ENCODE measurements around the gene SFTPB. TPM values are rescaled to one million over a fixed set of nuclear protein-coding genes. Genes with fewer than 3 reads are reported as not detected.
"Not testable (repeated sequence)": the region's sequence is repeated elsewhere in the genome, so short reads cannot be mapped to it uniquely, and the experiment has no call there.

Gene SFTPB
- total RNA-seq (2014; rRNA removed; shearing (Covaris generic)) = not detected in 2 replicates

- H3K4me1 ChIP-seq = no peaks in the 10 kb centered on the region; the same call in 1 of the 2 replicates
- no peaks in the 10 kb centered on the region for H3K36me3 ChIP-seq
- no peaks in the 10 kb centered on the region for H3K9me3 ChIP-seq (replicated peaks)
- H3K27me3 ChIP-seq = no peaks in the 10 kb centered on the region; the same call in 1 of the 2 replicates
- no peak for DNase-seq
- H3K27ac ChIP-seq = no peak within 1 kb of the TSS
- no peak within 1 kb of the TSS for H3K4me3 ChIP-seq
Observed at GRCh38 chr2:85668009-85668856, at the start of gene SFTPB. Gene SFTPB, minus strand, starts transcription at chr2:85668199. Its CDS starts 16 bp downstream, at chr2:85668183.

- Histone ChIP-seq H3K27me3 (no peaks in the 10 kb centered on the region), H3K4me3 (0 out of 2 replicates have a peak overlapping the region, but pooled peaks have one; percentile 2), H3K27ac (peak overlapping the region; percentile 25; the same call in 1 of the 2 replicates), H3K9me3 (replicated peaks) (no peaks in the 10 kb centered on the region), H3K36me3 (no peaks in the 10 kb centered on the region), H3K4me1 (peaks cover 15% of the 10 kb centered on the region)
- DNase-seq = peak; percentile 24 to 61
Observed at GRCh38 chr2:85717308-85718008, 49.5 kb upstream of the SFTPB start.

DNA sequence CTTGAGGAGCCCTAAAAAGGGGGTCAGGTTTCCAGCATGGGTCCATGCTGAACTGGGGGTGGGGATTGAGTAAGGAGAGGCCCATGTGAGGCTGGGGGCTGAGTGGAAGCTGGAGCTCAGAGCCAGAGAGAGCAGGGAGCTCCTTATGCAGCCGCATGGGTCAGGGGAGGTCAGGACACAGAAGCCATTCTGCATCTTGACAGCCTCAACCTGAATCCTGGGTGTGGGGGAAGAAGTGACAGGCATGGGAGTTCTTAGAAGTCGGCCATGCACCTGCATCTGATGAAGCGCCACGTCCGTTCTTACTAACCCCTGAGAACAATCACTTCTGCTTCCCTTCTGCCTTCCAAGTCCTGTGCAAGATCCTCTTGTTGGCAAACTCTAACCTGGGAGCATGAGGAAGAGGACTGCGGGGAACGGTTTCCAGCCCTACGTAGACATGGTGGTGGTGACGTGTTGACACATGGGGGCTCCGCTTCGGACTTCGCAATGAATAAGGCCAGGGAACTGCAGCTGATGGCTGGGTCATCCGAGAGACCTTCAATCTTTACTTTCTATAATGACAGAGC is 48.4 kb upstream of the SFTPB start:
- Histone ChIP-seq H3K27ac (no peak overlapping the region), H3K4me1 (peaks cover 15% of the 10 kb centered on the region), H3K27me3 (no peaks in the 10 kb centered on the region), H3K36me3 (no peaks in the 10 kb centered on the region), H3K9me3 (replicated peaks) (no peaks in the 10 kb centered on the region), H3K4me3 (no peak overlapping the region)
- DNase-seq = no peak

DNA sequence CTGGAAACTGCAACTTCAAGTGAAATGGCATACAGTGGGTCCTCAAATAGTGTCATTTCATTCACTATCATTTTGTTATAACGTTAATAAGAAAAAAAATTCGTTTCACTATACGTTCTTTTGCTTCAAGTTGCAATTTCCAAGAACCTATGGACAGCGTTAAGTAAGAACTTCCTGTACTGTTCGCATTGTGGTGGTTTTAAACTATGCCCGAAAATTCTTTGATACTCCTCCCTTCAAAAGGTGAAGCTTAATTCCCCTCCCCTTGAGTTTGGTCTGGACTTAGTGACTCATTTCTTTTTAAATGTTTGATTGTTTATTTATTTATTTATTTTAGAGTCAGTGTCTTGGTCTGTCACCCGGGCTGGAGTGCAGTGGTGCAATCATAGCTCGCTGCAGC is 46.8 kb upstream of the SFTPB start:
- H3K9me3 ChIP-seq (replicated peaks) = no peaks in the 10 kb centered on the region
- no peaks in the 10 kb centered on the region for H3K36me3 ChIP-seq
- H3K27me3 ChIP-seq = no peaks in the 10 kb centered on the region
- no peak overlapping the region for H3K27ac ChIP-seq
- no peak overlapping the region for H3K4me3 ChIP-seq
- H3K4me1 ChIP-seq = peaks cover 15% of the 10 kb centered on the region
- no peak for DNase-seq

DNA sequence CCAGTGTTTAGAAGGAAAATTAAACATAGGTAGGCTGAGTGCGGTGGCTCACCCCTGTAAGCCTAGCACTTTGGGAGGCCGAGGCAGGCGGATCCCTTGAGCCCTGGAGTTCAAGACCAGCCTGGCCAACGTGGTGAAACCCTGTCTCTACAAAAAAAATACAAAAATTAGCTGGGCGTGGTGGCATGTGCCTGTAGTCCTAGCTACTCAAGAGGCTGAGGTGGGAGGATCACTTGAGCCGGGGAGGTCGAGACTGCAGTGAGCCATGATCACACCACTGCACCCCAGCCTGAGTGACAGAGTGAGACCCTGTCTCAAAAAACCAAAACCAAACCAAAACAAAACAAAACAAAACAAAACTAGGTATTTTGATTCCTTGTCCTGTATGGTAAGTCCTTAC is 46.4 kb upstream of the SFTPB start:
- H3K27me3 ChIP-seq; DNase-seq; H3K4me3 ChIP-seq; H3K27ac ChIP-seq; H3K9me3 ChIP-seq (replicated peaks); H3K36me3 ChIP-seq: not testable (repeated sequence)
- peaks cover 15% of the 10 kb centered on the region for H3K4me1 ChIP-seq

GRCh38 chr2:85713836-85714235 is 45.8 kb upstream of the SFTPB start:
- Histone ChIP-seq H3K9me3 (replicated peaks) (no peaks in the 10 kb centered on the region), H3K4me1 (peaks cover 15% of the 10 kb centered on the region), H3K27ac (no peak overlapping the region), H3K36me3 (no peaks in the 10 kb centered on the region), H3K27me3 (no peaks in the 10 kb centered on the region), H3K4me3 (no peak overlapping the region)
- no peak for DNase-seq

GRCh38 chr2:85712849-85713612 is 45.0 kb upstream of the SFTPB start:
- Histone ChIP-seq H3K36me3 (no peaks in the 10 kb centered on the region), H3K27me3 (no peaks in the 10 kb centered on the region), H3K9me3 (replicated peaks) (no peaks in the 10 kb centered on the region), H3K4me3 (no peak overlapping the region), H3K27ac (no peak overlapping the region), H3K4me1 (peaks cover 13% of the 10 kb centered on the region)
- DNase-seq = no peak

GRCh38 chr2:85712336-85712735 is 44.3 kb upstream of the SFTPB start:
- Histone ChIP-seq H3K4me3 (no peak overlapping the region), H3K27ac (no peak overlapping the region), H3K4me1 (peaks cover 6% of the 10 kb centered on the region), H3K9me3 (replicated peaks) (no peaks in the 10 kb centered on the region), H3K27me3 (no peaks in the 10 kb centered on the region), H3K36me3 (no peaks in the 10 kb centered on the region)
- DNase-seq = no peak

DNA sequence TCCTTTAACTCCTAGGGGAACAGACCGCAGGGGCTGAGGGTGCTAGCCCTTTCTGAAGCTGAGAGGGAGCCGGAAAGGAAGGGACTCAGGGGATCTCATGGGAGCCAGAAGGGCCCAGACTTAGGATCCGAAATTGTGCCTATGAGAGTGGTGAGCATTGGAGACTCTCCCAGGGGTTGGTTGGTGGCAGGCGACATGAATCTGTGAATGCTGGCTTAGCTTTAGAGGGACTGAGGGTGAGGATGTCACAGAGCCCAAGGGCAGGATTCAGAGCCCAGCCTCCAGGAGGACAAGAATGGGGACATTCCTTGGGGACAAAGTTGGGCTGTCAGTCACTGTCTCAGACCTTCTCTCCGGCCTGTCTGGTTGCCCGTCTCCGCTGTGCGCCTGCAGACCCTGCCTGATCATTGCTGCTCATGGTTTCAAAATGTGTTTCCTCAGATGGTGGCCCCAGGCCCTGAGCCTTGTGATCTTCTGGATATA is 43.6 kb upstream of the SFTPB start:
- Histone ChIP-seq H3K36me3 (no peaks in the 10 kb centered on the region), H3K27me3 (no peaks in the 10 kb centered on the region), H3K4me1 (no peaks in the 10 kb centered on the region; the same call in 1 of the 2 replicates), H3K4me3 (no peak overlapping the region), H3K27ac (no peak overlapping the region), H3K9me3 (replicated peaks) (no peaks in the 10 kb centered on the region)
- DNase-seq = no peak

DNA sequence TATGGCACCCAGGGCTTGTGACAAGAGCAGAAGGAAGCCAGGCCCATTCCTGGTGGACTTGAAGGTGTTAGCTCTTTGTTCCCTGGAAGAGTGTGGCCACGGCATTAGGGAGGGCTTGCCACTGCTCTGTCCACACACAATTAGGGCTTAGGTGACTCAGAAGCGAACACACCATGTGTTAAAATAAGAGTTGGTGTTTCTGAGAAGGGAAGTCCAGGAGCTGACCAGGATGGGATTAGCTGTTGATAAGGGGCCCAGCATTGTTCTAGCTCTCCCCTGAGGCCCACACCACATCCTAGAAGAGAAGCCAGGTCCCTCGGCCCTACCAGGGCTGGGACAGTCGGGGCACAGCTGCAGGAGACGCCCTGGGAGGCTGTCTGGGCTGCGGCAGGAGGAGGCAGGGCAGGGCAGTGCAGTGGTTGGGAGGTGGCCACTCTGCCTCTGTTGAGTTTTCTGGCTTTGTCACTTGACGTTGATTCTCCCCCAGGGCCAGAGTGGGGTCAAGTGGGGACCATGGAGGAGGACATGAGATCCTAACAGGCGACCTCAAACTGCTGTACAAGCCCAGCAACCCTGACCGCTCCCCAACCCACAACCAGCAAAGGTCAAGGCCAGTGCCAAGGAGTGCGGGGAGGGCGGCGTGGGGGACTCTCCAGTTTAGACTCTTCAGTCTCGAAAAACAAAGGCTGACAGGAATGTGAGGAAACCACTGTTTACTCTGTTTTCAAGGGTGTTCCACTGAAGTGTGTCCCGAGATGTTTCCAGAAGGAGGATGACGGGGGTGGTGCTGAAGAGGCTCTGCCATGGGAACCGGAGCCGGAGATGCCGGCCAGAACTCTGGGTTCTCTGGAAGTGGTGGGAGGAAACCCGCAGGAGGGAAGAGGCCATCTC is 42.9 kb upstream of the SFTPB start:
- Histone ChIP-seq H3K4me1 (peaks cover under 1% of the 10 kb centered on the region; the same call in 1 of the 2 replicates), H3K27me3 (no peaks in the 10 kb centered on the region), H3K9me3 (replicated peaks) (no peaks in the 10 kb centered on the region), H3K36me3 (no peaks in the 10 kb centered on the region), H3K27ac (no peak overlapping the region), H3K4me3 (no peak overlapping the region)
- DNase-seq = no peak

DNA sequence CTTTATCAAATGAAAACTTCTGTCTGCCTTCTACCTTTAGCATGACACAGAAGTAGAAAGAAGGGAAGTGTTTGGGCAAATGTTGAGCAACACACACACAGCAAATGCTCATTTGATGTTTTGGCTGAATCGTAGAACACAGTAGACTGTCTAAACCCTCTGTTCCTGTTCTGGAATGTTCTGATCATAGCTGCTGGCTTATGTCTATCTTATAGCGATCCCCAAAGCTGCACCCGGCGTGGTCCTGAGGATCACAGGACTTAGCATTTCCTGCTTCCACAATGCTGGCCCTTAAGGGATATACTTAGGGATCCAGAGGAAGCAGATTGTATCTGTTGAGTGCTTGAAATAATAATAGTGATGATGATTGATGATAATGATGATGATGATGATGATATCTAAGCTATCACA is 41.4 kb upstream of the SFTPB start:
- DNase-seq = no peak
- H3K27me3 ChIP-seq = no peaks in the 10 kb centered on the region
- no peaks in the 10 kb centered on the region for H3K9me3 ChIP-seq (replicated peaks)
- H3K27ac ChIP-seq = no peak overlapping the region
- no peaks in the 10 kb centered on the region for H3K36me3 ChIP-seq
- no peak overlapping the region for H3K4me3 ChIP-seq
- H3K4me1 ChIP-seq = peaks cover 4% of the 10 kb centered on the region; the same call in 1 of the 2 replicates

DNA sequence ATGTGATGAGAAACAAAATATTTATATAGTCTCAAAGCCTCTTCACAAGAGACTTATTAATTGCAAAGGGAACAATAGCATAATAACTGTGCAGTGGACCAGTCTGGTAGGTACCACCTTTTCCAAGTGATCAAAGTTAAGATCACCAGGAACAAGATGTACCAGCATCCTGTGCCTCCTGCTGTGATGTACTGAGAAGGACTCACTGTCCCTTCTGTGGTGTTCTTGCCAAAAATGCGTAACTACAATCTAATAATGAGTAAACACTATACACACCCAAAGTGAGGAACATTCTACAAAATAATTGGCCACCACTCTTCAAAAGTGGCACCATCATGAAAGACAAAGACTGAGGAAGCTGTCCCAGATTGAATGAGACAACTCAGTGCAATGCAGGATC is 40.6 kb upstream of the SFTPB start:
- Histone ChIP-seq H3K4me3 (no peak overlapping the region), H3K27me3 (no peaks in the 10 kb centered on the region), H3K27ac (no peak overlapping the region), H3K9me3 (replicated peaks) (no peaks in the 10 kb centered on the region), H3K4me1 (peaks cover 4% of the 10 kb centered on the region; the same call in 1 of the 2 replicates), H3K36me3 (no peaks in the 10 kb centered on the region)
- DNase-seq = no peak

DNA sequence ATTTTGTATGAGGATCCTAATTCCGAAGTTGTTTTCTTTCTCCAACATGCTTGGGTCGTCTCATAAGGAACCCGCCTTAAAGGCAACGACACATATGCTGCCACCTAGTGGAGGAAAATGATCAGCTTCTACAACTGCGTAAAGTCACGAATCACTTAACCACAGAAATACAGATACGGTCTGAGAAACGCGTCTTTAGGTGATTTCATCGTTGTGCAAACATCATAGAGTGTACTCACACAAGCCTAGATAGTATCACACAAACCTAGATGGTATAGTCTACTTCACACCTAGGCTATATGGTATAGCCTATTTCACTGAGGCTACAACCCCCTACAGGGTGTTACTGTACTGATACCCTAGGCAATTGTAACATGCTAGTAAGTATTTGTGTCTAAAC is 39.3 kb upstream of the SFTPB start:
- peak; percentile 73 to 90 for DNase-seq
- H3K4me1 ChIP-seq = peaks cover 4% of the 10 kb centered on the region; the same call in 1 of the 2 replicates
- no peak overlapping the region for H3K27ac ChIP-seq
- H3K27me3 ChIP-seq = no peaks in the 10 kb centered on the region
- H3K36me3 ChIP-seq = no peaks in the 10 kb centered on the region
- no peak overlapping the region for H3K4me3 ChIP-seq
- H3K9me3 ChIP-seq (replicated peaks) = no peaks in the 10 kb centered on the region
